Dendritic cell treated with granulocyte-macrophage colony-stimulating factor and Interleukin-4, amounts not matched to agents 40 ng/mL and 50 ng/mL, for 4 days (primary cell): Measurements from ENCODE around the gene GNB1L.

Source experiments
- H3K27ac Mint-ChIP-seq: one replicate; pipeline ENCODE4 v1.8.0; 2022; ENCODE audit warnings: mild to moderate bottlenecking, mixed read lengths
- H3K27me3 Mint-ChIP-seq: one replicate; pipeline ENCODE4 v1.8.0; 2022; ENCODE audit warnings: mild to moderate bottlenecking, mixed read lengths
- H3K36me3 Mint-ChIP-seq: one replicate; pipeline ENCODE4 v1.8.0; 2022; ENCODE audit warnings: low read depth, mixed read lengths
- H3K4me1 Mint-ChIP-seq: one replicate; pipeline ENCODE4 v1.8.0; 2022; ENCODE audit warnings: low read depth, mixed read lengths
- H3K4me3 Mint-ChIP-seq: one replicate; pipeline ENCODE4 v1.8.0; 2022; ENCODE audit warnings: mild to moderate bottlenecking, moderate library complexity, mixed read lengths
- H3K9me3 Mint-ChIP-seq: one replicate; pipeline ENCODE4 v1.8.0; 2022; ENCODE audit warnings: mixed read lengths
- intact Hi-C: fragments of 100-400 bp; cut with micrococcal nuclease; formaldehyde crosslinking; loops from one replicate; pipeline ENCODE4 v1.15.0; 2022

GNB1L gene

DNA sequence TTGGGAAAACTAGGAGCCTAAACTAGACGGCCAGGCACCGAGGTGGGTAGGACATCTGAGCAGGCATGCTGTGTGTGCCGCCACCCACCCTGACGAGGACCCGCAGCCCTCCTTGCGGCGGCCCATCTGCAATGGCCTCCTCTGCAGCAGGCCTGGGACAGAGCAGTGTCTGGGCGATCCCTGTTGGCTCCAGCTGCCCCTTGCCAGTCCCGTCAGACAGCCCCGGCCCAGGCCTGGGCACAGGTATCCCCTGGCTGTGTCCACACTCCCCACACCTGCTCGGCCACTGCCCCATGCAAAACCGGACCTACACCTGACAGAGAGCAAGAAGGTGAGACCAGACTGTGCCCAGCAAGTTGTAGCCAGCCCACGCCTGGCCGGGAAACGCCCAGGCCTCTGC lies 38.7 kb upstream of the GNB1L start:
- Mint-ChIP-seq H3K9me3 (no peaks in the 10 kb centered on the region), H3K27ac (no peak overlapping the region), H3K4me1 (peaks cover 21% of the 10 kb centered on the region), H3K36me3 (peaks cover 93% of the 10 kb centered on the region), H3K4me3 (no peak overlapping the region), H3K27me3 (peaks cover 9% of the 10 kb centered on the region)
- intact Hi-C loops: no loop called here

DNA sequence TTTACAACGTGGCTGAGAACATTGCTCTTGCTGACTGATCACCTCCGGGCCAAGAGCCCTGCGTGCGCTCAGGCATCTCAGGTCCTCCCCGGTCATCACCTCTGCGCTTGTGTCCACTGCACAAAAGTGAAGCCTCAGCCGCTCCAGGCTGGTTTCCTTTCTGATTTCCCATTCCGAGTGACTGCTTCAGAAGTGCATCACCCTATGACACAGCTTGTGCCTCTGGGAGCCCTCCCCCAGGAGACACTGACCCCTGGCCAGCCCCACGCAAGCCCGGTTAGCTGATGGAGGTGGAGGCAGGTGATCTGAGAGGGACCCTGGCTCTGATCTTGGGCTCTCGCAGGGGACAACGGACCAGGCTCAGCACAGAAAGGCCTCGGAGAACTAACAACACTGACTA lies 38.3 kb upstream of the GNB1L start:
- Mint-ChIP-seq H3K4me1 (peaks cover 25% of the 10 kb centered on the region), H3K9me3 (no peaks in the 10 kb centered on the region), H3K36me3 (peaks cover 92% of the 10 kb centered on the region), H3K4me3 (no peak overlapping the region), H3K27ac (no peak overlapping the region), H3K27me3 (peaks cover 9% of the 10 kb centered on the region)
- intact Hi-C loops: no loop called here

DNA sequence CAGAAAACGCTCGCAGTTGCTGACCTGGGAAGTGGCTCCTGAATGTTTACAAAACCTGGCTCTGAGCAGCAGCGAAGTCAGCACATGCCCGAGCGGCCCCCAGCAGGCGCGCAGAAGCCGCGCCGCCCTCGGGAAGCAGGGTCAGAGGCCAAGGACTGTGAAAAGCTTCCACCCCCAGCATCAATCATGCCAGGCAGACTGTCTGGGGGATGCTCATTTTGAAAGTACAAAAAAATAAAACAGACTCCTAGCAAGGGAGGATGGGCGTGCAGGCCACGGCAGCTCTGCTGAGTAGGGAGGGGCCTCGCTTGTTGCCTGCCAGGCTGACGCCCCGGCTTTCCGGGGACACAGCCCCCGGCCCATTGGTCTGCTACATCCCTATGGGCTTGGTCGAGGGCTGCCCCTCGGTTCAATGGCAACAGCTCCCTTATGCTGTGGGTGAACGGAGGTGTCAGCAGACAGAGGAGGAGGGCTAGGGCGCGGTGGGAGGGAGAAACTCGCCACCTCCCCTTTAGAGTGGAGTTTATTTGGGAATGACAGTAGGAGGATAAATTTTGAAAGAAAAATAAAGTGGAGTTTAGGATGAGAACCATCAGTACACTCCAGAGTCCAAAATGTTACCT lies 37.7 kb upstream of the GNB1L start:
- no peaks in the 10 kb centered on the region for H3K9me3 Mint-ChIP-seq
- intact Hi-C loops: no loop called here
- peaks cover 31% of the 10 kb centered on the region for H3K4me1 Mint-ChIP-seq
- no peak overlapping the region for H3K27ac Mint-ChIP-seq
- peaks cover 87% of the 10 kb centered on the region for H3K36me3 Mint-ChIP-seq
- no peak overlapping the region for H3K4me3 Mint-ChIP-seq
- H3K27me3 Mint-ChIP-seq: peaks cover 9% of the 10 kb centered on the region

DNA sequence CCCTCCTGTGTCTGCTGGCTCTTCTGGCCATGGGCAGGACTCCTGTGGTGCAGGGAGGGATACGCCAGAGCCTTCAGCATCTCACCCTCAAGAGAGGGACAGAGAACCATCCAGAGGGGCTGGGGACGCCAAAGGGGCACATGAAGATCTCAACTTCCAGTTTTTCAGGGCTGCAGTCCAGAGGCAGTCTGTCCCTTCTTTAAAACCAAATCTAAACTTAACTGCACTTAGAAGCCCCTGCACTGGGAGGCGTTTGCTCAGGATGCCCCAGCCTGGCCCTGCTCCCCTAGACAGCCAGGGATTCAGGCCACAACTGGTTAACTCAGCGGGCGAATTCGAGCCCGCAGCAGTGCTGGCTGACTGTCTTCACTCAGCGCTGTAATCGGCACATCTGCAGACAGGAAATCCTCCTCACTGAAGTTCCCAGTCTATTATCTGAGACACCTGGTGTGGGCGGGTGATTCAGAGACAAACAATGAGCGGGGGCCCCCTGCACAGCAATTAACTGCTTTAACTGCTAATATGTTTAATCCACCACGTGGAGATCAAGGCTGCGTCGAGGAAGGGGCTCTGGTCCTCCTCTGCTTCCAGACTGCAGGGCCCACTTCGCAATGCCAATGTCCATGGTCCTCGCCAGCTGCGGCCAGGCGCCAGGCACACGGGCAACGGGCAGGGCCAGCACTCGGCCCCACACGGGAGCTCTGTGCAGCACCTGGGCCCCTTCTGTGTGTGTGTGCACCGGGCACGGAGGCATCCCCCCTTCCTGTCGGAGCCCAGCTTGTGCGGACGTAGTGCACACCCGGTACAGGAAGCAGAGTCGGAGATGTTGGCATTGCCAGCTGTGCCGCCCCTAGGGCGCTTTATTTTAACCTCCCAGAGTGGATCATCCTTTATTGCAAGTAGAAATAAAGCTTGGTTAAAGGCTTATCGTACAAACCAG lies 36.9 kb upstream of the GNB1L start:
- H3K27me3 Mint-ChIP-seq: peaks cover 9% of the 10 kb centered on the region
- intact Hi-C loops: no loop called here
- H3K9me3 Mint-ChIP-seq: no peaks in the 10 kb centered on the region
- H3K36me3 Mint-ChIP-seq: peaks cover 79% of the 10 kb centered on the region
- H3K27ac Mint-ChIP-seq: peak overlapping the region; percentile 20
- peaks cover 39% of the 10 kb centered on the region for H3K4me1 Mint-ChIP-seq
- no peak overlapping the region for H3K4me3 Mint-ChIP-seq

DNA sequence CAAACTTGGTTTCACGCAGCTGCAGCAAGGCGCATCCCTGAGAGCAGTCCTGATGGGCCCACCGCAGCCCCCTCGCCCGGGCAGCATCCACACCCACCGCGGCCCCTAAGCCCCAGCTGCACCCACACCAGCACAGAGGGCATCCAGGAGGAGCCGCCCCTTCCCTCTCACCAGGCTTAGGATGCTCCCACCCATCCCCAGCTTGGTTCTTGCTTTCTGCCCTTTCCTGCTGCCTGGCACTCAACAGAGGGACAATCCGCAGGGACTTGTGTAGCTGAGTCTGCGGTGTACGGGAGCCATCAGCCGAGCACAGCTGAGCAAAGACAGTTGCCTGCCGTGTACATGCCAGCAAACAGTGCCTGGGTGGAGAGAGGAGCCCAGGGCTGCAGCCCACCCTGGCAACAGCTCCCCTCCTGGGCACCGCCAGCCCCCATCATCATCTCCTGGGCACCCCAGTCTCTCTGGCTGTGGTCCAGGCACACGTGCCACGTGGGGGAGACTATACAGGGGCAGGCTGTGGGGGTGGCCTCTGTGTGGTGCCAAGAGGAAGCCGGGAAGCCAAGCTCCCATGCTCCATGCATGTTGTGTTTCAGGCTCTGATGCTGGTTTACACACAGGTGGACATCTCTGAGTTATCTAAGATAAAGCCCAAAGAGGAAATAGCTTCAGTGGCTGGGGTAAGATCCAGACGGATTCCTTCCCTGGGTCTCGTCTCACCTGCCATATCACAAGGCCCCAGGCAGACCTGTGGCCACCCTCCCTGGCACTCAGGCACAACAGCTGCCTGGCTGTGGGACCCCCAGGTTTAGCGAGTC lies 36.0 kb upstream of the GNB1L start:
- intact Hi-C loops: no loop called here
- H3K27ac Mint-ChIP-seq: peak overlapping the region; percentile 20

DNA sequence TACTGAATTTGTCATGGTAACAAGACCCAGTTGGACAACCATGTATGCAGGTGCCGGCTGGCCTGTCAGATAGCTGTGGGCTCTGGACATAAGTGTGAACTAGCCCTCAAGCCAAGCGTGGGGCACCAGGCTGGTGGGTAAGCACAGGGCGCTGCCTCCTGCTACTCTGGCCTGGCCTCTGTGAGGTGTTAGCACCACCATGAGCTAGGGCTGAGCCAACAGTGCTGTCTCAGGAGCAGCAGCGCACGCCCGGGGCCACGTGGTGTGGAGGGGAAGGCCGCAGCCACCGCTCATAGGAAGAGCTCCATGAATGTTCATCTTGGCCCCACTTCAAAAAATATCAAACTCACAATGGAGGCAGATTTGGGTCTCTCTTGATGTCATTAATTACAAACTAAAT lies 35.3 kb upstream of the GNB1L start:
- intact Hi-C loops: no loop called here
- Mint-ChIP-seq H3K4me1 (peaks cover 51% of the 10 kb centered on the region), H3K4me3 (no peak overlapping the region), H3K36me3 (peaks cover 71% of the 10 kb centered on the region), H3K27ac (no peak overlapping the region), H3K27me3 (peaks cover 9% of the 10 kb centered on the region), H3K9me3 (no peaks in the 10 kb centered on the region)

More for the DNA sequence above, 36.0 kb upstream of the GNB1L start:
- peaks cover 74% of the 10 kb centered on the region for H3K36me3 Mint-ChIP-seq
- peaks cover 9% of the 10 kb centered on the region for H3K27me3 Mint-ChIP-seq
- no peaks in the 10 kb centered on the region for H3K9me3 Mint-ChIP-seq
- H3K4me3 Mint-ChIP-seq: no peak overlapping the region
- H3K4me1 Mint-ChIP-seq: peaks cover 47% of the 10 kb centered on the region

DNA sequence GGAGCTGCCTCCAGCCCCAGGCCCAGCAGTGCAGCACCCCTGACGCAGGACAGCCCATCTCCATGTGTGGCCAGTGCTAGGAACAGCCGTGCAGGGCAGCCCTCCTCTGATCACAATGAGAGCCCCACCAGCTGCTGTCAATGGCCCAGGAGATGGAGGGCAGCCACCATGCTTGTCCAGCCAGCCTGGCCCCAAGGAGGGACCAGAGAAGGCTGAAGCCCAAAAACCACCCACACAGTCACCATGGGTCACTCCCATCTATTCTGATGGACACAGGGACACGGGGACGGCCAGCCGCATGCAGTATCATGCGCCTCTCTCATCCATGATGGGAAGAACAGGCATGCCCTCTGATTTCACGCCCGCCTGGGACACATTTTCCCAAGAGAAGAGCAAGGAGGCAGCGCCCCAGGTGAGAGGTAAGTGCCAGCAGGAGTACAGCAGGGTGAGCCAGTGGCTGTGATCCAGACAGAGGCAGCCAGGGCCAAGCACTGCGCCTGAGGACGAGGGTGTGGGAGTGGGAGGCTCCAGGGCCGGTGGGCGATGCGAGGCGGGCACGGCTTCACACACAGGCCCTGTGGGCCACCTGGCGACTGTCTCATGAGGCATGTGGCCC lies 33.6 kb upstream of the GNB1L start:
- Mint-ChIP-seq H3K4me3 (no peak overlapping the region), H3K27me3 (peaks cover 9% of the 10 kb centered on the region), H3K4me1 (peaks cover 51% of the 10 kb centered on the region), H3K36me3 (peaks cover 60% of the 10 kb centered on the region), H3K27ac (peak overlapping the region; percentile 44), H3K9me3 (no peaks in the 10 kb centered on the region)
- intact Hi-C loops: no loop called here

DNA sequence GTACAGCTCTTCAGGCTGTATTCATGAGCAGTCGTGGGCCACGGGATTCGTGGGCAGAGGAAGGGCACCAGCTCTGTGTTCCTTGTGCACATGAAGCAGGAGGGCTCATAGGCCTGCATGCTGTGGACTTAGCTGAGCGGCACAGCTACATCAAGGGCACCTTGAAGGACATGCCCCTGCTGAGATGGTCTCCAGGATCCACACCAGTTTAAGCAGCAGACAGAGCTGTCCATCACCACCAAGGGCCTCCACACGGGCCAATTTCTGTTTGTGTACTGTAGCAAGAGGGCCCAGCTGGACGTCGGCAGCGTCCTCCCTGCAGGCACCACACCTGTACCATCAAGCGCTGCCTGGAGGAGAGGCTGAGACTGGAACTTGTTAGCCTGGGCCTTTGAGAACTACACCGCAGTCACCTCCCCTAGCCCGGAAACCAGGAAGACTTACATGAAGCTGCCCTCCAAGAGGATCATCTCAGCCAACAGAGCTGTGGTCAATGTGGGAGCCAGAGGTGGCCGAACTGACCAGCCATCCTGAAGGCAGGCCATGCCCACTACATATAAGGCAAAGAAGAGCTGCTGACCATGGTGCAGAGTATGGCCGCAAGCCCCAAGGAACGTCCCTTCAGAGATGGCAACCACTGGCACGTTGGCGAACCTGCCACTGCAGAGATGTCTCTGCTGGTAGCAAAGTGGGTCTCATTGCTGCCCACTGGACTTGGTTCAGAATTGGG lies 32.7 kb upstream of the GNB1L start:
- peaks cover 8% of the 10 kb centered on the region for H3K27me3 Mint-ChIP-seq
- peak overlapping the region; percentile 78 for H3K27ac Mint-ChIP-seq
- peaks cover 48% of the 10 kb centered on the region for H3K4me1 Mint-ChIP-seq
- H3K4me3 Mint-ChIP-seq: no peak overlapping the region
- intact Hi-C loops: no loop called here
- peaks cover 60% of the 10 kb centered on the region for H3K36me3 Mint-ChIP-seq
- H3K9me3 Mint-ChIP-seq: no peaks in the 10 kb centered on the region

DNA sequence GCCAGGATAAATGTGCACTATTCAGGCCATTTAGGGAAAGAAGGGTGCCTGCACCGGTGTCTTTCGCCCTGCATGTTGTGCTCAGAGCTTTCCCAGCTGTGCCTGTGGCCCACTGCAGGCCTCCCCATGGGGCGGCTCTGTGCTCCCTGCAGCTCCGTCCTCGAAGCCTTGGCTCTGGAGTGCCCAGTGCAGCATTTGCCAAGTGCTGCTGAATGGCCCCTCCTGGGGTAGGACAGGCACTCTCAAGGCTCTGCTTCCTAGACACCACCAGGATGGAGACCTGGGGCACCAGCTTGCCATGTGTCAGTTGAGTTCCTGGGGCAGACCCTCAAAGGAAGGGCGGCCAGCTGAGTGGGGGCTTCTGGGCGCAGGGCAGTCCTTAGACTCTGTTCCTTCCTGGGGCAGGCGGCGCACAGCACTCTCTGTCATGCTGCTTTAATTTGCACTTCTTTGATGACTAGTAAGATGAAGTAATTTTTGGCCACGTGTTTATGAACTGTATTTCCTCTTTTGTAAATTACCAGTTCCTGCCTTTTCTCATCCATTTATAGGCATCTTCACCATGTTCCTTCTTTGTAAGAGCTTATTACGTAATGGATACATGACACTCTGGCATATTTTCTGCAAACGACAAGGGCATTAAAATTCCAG lies 32.1 kb upstream of the GNB1L start:
- peaks cover 2% of the 10 kb centered on the region for H3K27me3 Mint-ChIP-seq
- intact Hi-C loops: no loop called here
- peak overlapping the region; percentile 78 for H3K27ac Mint-ChIP-seq
- peaks cover 61% of the 10 kb centered on the region for H3K36me3 Mint-ChIP-seq
- H3K9me3 Mint-ChIP-seq: no peaks in the 10 kb centered on the region
- no peak overlapping the region for H3K4me3 Mint-ChIP-seq
- H3K4me1 Mint-ChIP-seq: peaks cover 48% of the 10 kb centered on the region

DNA sequence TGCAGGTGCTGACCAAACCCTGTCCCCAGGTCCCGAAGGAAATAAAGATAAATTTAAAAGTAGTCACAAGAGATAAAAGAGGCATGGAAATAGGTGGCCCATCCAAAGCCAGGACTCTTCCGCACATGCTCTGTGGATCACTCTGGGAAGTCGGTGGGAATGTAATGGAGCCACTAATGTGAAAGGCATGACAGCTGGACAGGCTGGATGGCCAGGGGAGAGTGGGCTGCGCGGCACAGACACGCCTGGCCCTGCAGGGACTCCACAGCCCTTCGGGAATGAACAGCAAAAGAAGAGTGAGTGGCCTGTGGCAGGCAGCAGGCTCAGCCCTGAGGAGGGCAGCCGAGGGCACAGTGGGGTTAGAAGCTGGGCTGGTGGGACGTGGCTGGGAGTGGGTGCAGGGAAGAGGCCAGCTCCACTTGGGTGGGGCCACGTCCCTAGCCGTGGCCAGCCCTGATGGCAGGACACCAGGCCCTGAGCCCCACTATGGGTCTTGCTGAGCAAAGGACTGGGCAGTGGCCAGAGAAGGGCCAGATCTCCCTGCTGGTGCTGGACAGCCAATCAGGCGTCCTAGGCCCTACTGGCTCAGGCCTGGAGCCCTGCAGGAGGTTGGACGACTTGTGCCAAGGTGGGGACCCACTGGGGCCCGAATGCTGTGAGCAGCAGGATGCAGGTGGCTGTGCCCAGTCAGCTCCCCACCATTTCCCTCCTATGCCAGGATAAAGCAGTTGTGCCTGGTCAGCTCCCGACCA lies 31.3 kb upstream of the GNB1L start:
- H3K4me3 Mint-ChIP-seq: no peak overlapping the region
- no peaks in the 10 kb centered on the region for H3K9me3 Mint-ChIP-seq
- H3K27me3 Mint-ChIP-seq: no peaks in the 10 kb centered on the region
- intact Hi-C loops: no loop called here
- H3K4me1 Mint-ChIP-seq: peaks cover 43% of the 10 kb centered on the region
- peaks cover 59% of the 10 kb centered on the region for H3K36me3 Mint-ChIP-seq
- H3K27ac Mint-ChIP-seq: peak overlapping the region; percentile 78

DNA sequence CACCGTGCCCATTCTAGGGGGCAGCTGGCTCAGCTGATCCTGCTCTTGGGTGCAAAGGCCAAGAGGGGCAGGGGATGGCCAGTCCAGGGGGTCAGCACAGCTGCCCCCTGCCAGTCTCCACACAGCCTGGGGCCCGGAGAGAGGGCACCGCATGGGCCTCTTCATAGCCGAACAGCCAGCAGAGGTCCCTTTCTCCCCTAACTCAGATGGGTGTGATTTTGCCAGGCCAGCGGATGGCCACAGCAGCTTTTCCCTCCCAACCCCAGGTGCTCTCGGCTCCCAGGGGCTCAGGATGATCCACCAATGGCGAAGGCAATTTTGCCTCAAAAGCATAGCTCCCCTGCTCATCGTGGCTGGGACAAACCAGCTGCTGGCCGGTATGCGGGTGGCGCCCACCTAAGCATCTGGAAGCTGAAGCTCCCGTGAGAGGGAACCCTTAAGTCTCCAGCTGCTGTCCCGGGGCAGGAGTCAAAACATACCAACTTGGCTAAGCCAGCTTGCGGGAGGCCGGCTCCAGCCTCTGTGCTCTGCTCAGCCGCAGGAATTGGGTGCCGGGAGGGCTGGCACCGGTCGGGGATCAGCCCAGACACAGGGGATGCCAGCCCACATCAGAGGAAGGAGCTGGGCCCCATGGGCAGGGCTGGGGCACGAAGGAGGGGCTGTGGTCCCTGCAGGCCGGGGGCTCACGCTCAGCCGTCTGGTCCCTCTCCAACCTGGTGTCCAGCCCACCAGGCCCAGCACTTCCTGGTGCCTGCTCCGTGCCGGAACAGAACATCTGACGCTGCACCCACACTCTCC lies 30.5 kb upstream of the GNB1L start:
- intact Hi-C loops: no loop called here
- no peak overlapping the region for H3K4me3 Mint-ChIP-seq
- no peaks in the 10 kb centered on the region for H3K27me3 Mint-ChIP-seq
- H3K4me1 Mint-ChIP-seq: peaks cover 41% of the 10 kb centered on the region
- peak overlapping the region; percentile 78 for H3K27ac Mint-ChIP-seq
- H3K9me3 Mint-ChIP-seq: no peaks in the 10 kb centered on the region
- H3K36me3 Mint-ChIP-seq: peaks cover 59% of the 10 kb centered on the region
